ENCODE results near the gene CCDC127.

The CCDC127 gene

DNA sequence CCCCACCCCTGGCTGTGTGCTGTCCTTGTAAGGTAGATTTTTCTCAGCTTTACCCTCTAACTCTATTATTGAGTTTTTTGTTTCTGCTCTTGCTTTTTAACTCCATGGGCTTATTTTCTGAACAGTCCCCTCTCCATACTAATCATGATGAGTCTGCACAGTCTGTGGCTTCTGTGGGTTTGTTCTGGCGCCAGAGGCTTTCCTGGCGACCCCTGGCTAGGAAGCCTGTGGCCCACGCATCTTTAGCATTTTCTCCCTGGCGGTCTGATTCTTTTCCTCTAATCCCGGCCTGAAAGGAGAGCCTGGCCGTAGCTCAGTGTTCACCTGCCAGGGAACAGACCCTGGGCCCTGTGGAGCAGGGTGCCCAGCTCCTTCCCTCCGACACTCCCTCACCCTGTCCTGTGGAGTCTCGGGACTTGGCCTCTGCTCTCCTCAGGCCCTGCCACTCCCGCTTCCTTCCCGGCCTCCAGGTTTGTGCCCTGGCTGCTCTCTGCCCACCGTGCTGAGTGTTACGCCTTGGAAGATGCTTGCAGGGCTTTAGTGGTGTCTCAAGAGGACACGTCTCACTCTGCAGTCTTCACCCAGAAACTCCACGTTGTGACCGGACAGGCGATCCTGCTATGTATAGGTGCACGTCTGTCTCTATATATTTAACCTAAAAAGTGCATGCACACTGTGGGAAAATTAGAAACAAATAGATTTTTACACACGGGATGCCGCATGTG lies 58.3 kb downstream of the CCDC127 start:
- no peak for DNase-seq (ENCODE audit: low read depth, low spot score)

DNA sequence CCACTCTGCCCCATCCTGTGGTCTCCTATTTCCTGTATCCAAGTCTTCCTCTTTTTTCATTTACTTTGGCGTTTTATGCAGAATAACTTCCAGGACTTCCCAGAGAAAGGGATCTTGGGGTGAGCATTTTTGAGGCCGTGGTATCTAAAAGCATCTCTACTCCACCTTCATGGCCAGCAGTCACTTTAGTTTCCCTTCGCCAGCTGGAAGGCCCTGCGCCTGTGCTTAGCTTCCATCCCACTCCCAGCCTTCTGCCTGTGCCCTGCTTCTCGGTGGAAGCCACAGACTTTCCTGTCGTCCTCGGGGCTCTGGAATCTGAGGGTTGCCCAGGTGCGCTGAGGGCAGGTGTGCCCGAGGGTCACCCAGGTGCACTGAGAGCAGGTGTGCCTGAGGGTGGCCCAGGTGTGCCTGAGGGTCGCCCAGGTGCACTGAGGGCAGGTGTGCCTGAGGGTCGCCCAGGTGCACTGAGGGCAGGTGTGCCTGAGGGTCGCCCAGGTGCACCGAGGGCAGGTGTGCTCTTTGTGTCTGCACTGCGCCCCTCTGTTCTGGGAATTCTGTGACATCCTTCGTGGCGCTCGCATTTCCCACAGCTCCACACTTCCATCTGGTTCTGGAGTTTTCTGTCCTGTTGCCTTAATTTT lies 59.0 kb downstream of the CCDC127 start:
- DNase-seq (ENCODE audit: low read depth, low spot score) = no peak

DNA sequence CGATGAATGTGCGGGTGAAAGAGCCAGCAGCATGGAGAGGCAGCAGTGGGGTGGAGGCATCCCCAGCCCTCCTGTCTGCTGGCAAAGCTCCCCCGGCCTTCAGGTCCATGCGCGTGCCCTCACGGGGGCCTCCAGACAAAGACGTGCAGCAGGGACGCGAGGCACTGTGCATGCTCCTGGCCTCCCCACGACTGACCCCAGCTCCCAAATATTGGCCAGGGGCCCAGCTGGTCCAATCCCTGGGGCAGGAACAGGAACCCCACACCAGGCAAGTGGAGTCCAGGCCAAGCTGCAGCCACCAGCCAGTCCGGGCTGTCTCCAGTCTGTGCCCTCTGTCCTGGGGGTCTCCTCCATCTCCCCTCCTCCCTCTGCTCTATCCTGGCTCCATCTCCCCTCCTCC lies 60.2 kb downstream of the CCDC127 start:
- no peak for DNase-seq (ENCODE audit: low read depth, low spot score)

DNA sequence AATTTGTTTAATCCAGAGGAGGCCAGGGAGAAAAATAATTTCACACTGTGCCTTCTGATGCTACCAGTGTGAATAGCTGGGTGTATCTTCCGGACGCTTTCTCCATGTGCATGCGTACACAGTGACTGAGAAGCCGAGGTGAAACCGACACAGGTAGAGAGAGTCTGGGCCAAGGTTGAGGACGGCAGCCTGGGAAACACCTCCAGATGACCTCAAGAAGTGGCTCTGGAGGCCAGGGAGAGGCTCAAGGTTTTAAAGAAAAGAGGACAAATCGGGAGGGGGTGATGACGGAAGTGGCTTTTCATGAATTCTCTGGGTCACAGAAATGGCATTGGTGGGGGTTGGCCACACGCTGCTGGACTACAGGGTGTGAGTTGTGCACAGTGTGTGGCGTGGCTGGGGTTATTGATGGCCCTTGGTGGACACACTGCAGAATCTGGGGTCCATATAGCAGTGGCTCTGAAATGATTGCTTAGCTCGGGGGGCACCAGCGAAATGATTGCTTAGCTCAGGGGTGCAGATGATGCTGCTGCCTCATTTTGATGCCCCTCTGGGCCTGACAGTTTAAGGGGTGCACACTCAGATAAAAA lies 60.7 kb downstream of the CCDC127 start:
- no peak for DNase-seq (ENCODE audit: low read depth, low spot score)

DNA sequence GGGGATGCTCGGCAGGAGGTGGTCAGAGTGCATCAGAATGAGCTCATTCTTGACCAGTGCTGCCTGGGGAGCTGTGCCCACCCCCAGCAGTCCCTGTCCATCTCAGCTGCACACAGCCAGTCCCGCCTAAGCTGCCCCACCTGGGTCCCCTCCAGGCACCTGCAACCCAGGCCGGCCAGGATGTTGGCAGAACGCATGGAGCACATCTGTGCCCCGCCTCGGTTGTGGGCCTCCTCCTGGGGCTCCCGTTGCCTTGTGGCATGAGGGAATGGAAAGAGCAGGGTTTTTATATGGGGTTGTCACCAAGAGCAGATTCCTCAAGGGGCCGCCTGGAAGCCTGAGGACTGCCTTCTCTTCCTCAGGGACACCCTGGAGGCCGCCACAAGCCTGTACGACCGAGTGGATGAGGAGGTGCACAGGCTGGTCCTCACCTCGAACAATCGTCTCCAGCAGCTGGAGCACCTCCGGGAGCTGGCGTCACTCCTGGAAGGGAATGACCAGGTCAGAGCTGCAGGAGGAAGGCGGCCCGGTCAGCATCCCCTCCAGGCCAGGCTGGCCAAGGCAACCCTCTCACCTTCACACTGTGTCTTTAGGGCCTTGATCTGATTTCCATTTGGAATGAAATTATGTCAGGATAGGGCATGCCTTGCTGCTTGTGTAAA lies 61.4 kb downstream of the CCDC127 start:
- DNase-seq (ENCODE audit: low read depth, low spot score) = no peak

DNA sequence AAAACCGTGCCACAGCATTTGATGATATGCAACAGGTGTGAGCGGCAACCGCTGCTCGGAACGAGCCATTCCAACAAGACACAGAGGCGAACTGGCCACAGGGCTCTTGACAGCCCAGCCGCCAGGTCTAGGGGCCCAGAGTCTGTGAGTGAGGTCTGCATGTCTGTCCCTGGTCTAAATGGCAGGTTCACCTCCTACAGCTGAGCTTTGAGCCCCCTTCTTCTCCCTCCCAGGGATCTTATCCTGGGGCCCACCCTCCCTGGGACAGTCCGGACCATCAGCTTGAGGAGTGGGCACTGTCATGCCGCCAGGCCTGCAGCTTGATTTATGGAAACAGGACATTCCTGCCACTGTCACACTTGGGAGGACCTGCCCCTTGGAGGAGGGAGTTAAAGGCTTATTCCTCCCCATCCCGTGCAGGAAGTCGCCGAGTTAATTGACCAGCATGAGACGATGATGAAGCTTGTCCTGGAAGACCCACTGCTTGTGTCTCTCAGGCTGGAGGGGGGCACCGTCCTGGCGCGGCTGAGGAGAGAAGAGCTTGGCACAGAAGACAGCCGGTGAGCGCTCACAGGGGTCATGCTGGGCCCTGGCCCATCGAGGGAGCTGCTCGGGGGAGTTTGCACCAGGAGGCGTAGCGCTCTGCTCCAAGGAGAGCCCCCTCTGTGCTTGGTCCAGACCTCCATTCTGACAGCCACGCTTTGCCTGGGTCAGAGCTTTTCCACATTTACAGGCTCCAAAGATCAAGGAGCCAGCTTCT lies 62.1 kb downstream of the CCDC127 start:
- no peak for DNase-seq (ENCODE audit: low read depth, low spot score)

DNA sequence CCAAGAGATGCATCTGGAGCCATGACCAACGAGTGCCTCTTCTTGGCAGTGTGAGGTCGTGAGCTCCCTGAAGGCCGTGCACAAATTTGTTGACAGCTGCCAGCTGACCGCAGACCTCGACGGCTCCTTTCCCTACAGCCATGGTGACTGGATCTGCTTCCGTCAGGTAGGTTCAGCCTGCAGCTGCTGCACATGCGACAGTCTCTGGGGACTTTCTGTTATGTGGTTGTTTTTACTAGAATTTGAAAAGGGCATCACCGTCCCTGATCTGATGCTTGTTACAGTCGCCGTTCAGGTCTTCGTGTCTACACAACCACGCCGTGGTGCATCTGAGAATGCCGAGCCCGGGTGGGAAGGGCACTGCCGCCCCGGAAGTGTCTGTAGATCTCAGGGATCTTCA lies 63.1 kb downstream of the CCDC127 start:
- DNase-seq (ENCODE audit: low read depth, low spot score) = no peak

DNA sequence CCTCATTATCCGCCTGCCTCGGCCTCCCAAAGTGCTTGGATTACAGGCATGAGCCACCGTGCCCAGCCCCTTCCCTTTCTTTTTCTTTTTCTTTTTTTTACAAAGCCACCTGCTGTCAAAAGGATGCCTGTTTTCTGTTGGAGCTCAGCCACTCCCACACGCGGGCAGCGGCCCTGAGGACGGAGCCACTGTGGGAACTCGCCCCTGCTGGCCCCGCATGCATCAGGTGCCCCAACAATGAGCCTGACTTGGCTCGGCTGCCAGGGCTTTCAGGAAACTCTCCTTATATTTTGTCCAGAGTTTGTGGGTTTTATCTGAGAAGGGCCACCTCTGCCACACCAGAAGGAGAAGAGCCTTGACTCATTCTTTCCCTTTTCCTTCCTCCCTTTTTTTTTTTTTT lies 63.7 kb downstream of the CCDC127 start:
- no peak for DNase-seq (ENCODE audit: low read depth, low spot score)

DNA sequence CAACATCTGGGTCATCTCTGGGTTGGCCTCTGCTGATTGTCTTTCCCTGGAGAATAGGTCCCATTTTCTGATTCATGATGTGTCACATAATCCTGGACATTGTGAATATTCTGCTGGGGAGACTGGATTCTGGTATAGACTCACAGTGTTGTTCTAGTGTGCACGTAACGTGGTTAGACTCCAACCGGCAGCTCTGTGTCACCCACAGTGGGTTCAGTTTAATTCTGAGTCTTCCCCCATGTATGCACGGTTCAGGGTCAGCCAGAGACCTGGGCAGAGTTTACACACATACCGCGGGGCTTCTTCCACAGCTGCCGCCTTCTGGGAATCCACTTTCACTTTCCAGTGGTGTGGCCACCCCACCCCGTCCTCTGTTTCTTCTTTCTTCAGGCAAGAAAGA lies 64.7 kb downstream of the CCDC127 start:
- DNase-seq (ENCODE audit: low read depth, low spot score) = no peak

DNA sequence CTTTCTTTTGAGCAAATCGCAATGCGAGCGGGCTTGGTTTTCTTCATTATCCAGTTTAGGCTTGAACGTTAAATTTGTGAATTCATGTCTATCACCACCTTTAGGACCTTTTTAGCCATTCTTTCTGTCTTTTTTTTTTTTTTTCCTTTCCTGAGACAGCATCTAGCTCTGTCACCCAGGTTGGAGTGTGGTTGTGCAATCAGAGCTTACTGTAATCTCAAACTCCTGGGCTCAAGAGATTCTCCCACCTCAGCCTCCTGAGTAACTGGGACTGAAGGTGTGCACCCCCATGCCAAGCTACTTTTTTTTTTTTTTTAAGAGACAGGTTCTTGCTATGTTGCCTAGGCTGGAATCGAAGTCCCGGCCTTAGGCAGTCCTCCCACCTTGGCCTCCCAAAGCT lies 65.9 kb downstream of the CCDC127 start:
- no peak for DNase-seq (ENCODE audit: low read depth, low spot score)

DNA sequence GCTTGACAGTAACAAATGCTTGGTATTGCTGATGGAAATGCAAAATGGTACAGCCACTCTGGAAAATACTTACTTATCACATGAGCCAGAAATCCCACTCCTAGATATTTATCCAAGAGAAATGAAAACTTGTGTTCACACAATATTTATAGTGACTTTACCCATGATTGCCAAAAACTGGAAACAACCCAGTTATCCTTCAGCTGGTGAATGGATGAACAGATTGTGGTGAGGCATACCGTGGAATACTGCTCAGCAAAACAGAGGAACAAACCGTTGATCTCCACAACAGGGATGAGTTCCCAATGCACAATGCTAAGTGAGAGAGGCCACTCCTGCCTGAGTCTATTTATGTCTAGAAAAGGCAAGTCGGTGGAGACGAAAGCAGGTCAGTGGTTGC lies 67.2 kb downstream of the CCDC127 start:
- DNase-seq (ENCODE audit: low read depth, low spot score) = no peak

DNA sequence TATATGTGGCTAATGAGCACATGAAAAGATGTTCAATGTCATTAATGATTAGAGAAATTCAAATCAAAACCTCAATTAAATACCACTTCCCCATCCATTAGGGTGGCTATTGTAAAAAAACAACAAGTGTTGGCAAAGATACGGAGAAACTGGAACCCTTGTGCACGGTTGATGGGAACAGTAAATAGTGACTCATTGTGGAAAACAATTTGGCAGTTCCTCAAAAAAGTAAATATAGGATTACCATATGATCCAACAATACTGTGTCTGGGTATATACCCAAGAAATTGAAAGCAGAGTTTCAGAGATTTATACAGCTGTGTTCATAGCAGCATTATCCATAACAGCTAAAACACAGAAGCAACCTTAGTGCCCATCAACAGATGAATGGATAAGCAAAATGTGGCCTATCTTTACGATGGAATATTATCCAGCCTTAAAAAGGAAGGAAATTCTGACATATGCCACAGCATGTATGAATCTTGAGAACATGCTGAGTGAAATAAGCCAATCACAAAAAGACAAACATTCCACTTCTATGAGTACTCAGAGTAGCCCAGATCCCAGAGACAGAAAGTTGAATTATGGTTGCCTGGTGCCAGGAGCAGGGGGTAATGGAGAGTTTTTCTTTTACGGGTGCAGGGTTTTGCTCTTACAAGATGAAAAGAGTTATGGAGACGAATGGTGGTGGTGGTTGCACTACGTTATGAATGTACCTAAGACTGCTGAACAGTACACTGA lies 68.0 kb downstream of the CCDC127 start:
- no peak for DNase-seq (ENCODE audit: low read depth, low spot score)

DNA sequence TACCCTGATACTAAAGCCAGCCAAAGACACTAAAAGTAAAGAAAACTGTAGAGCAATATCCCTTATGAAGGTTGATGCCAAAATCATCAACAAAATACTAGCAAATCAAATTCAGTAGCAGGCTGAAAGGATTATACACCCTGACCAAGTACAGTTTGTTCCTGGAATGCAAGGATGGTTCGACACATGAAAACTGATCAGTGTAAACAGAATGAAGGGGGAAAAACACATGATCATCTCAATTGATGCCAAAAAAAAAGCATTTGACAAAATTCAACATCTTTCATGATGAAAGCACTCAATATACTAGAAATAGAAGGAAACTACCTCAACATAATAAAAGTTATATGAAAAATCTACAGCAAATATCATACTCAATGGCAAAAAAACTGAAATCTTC lies 70.2 kb downstream of the CCDC127 start:
- no peak for DNase-seq (ENCODE audit: low read depth, low spot score)

Measured in activated CD4-positive, CD25-positive, alpha-beta regulatory T cell treated with anti-CD3 and anti-CD28 coated beads, Interleukin-2, amount 50 U/mL, for 16 hours (primary cell).